Neutrophil (primary cell): ENCODE results near the gene FBXO9.

Experiments
- H3K27ac ChIP-seq: fragments of 200-600 bp; sonication (generic); 2 replicates; pipeline ENCODE4 v1.5.1; 2016; ENCODE audit warnings: mild to moderate bottlenecking, moderate library complexity
- H3K27me3 ChIP-seq: fragments of 200-600 bp; sonication (generic); 2 replicates; pipeline ENCODE4 v1.6.0; 2016; ENCODE audit warnings: mild to moderate bottlenecking
- H3K36me3 ChIP-seq: fragments of 200-600 bp; sonication (generic); 2 replicates; pipeline ENCODE4 v1.5.1; 2017
- H3K4me1 ChIP-seq, 2 experiments: fragments of 200-600 bp in 1 of 2; sonication (generic) in 1 of 2; 1 replicate in 1 of 2; 2 replicates in 1 of 2; pipeline versions ENCODE4 v1.5.1 to v1.6.1; 2013 to 2016; ENCODE audit warnings: low read depth in 1 of 2, low read length in 1 of 2, mild to moderate bottlenecking in 1 of 2, moderate library complexity in 1 of 2; ENCODE audit not compliant: control insufficient read depth in 1 of 2, insufficient read depth in 1 of 2
- H3K4me3 ChIP-seq, 2 experiments: fragments of 200-600 bp in 1 of 2; sonication (generic) in 1 of 2; 1 replicate in 1 of 2; 2 replicates in 1 of 2; pipeline ENCODE4 v1.5.1; 2013 to 2016; ENCODE audit warnings: low read depth in 1 of 2, low read length in 1 of 2, mild to moderate bottlenecking in 1 of 2, moderate library complexity in 1 of 2
- H3K9me3 ChIP-seq: fragments of 200-600 bp; sonication (generic); 2 replicates; pipeline ENCODE4 v1.5.1; 2016
- TF ChIP-seq, protein P1 (sequence below): fragments of 200-600 bp; sonication (generic); IDR thresholded peaks from 2 replicates; pipeline ENCODE4 v1.5.1; 2016; ENCODE audit warnings: antibody characterized with exemption

Gene FBXO9

GRCh38 chr6:53103993-53104675 lies 38.9 kb downstream of the FBXO9 start:
- Histone ChIP-seq H3K27ac (no peak overlapping the region), H3K36me3 (peaks cover 80% of the 10 kb centered on the region), H3K9me3 (no peaks in the 10 kb centered on the region), H3K4me3 (no peak overlapping the region), H3K27me3 (no peaks in the 10 kb centered on the region), H3K4me1 (no peaks in the 10 kb centered on the region)
- TF ChIP-seq, protein P1, sequence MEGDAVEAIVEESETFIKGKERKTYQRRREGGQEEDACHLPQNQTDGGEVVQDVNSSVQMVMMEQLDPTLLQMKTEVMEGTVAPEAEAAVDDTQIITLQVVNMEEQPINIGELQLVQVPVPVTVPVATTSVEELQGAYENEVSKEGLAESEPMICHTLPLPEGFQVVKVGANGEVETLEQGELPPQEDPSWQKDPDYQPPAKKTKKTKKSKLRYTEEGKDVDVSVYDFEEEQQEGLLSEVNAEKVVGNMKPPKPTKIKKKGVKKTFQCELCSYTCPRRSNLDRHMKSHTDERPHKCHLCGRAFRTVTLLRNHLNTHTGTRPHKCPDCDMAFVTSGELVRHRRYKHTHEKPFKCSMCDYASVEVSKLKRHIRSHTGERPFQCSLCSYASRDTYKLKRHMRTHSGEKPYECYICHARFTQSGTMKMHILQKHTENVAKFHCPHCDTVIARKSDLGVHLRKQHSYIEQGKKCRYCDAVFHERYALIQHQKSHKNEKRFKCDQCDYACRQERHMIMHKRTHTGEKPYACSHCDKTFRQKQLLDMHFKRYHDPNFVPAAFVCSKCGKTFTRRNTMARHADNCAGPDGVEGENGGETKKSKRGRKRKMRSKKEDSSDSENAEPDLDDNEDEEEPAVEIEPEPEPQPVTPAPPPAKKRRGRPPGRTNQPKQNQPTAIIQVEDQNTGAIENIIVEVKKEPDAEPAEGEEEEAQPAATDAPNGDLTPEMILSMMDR = no peak

DNA sequence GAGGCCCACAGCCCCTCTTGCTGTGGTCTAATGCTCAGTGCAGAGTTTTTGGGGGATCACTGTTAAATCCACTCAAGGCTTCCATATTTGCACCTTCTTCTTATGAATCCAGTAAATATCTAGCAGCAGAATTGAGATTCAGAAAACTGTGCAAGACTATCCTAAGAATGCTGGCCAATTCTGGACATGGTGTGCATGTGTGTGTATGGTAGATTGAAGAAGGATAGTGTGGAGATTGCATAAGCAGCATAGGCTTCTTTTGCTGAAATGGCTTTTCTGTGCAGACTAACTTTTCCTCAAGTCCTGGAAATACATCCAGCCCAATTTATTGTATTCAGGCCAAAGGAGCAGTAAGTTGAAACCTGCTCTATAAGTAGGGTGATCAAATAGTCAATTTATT lies 39.7 kb downstream of the FBXO9 start:
- TF ChIP-seq, protein P1 = no peak
- H3K4me3 ChIP-seq = no peak overlapping the region
- no peaks in the 10 kb centered on the region for H3K27me3 ChIP-seq
- H3K9me3 ChIP-seq = no peaks in the 10 kb centered on the region
- H3K36me3 ChIP-seq = peaks cover 79% of the 10 kb centered on the region
- no peaks in the 10 kb centered on the region for H3K4me1 ChIP-seq
- no peak overlapping the region for H3K27ac ChIP-seq

DNA sequence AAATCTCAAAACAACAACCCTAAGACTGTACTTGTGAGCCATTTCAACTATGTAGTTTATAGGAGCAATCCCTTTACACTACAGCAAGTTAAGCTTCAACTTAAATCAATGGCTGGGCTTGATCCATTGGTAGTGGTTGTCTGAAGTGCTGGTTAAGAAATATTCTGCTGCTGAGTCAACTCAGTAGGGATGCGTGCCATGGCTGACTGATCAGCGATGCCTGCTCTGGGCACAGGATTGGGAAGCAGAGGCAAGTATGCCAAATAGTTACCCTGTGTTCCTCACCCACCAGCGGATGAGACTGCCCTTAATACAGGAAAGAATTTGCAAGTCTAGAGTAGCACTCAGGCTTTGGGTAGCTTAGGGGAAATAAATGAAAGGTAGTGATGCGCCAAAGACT lies 41.9 kb downstream of the FBXO9 start:
- Histone ChIP-seq H3K27me3 (no peaks in the 10 kb centered on the region), H3K27ac (no peak overlapping the region), H3K4me3 (no peak overlapping the region), H3K36me3 (peaks cover 57% of the 10 kb centered on the region), H3K4me1 (no peaks in the 10 kb centered on the region), H3K9me3 (no peaks in the 10 kb centered on the region)
- TF ChIP-seq, protein P1 = no peak

DNA sequence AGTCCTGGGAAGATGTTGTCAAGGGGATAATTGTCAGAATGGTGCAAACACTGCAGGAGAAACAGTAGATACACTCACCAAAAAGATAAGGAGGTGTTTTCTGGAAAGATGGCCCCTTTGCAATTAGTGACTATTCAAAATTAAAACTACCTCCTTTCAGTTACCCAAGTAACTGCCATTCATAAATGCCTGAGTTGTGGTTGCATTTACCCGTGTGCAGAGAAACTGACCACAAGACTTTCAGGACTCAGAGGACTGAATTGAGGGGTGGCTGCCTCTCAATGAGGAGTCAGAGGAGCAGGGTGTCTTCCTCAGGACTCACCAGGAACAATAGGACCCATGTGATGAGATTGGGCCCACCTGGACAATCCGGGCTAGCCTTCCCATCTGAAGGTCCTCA lies 44.4 kb downstream of the FBXO9 start:
- H3K36me3 ChIP-seq = peaks cover 34% of the 10 kb centered on the region
- no peaks in the 10 kb centered on the region for H3K4me1 ChIP-seq
- H3K27ac ChIP-seq = no peak overlapping the region
- H3K4me3 ChIP-seq = no peak overlapping the region
- TF ChIP-seq, protein P1 = no peak
- H3K9me3 ChIP-seq = no peaks in the 10 kb centered on the region
- no peaks in the 10 kb centered on the region for H3K27me3 ChIP-seq

DNA sequence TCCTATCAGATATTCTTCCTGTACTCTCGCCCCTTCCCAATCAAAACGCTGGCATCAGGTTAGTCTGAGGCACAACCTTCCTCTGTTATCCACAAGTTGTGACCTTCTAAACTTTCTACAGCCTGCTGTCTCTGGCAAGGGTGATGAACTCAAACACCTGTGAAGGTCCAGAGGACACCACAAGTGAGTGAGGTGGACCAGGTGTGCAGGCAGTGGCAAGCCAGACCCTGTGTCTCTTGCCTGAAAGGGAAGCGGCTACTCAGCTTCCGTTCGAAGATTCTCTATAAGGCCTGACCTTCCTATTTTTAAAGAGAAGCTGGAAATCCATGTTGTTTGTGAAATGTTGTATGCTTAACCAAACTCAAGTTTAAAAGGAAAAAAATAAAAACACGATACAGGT lies 46.7 kb downstream of the FBXO9 start:
- Histone ChIP-seq H3K9me3 (no peaks in the 10 kb centered on the region), H3K4me3 (no peak overlapping the region), H3K27me3 (no peaks in the 10 kb centered on the region), H3K27ac (no peak overlapping the region), H3K36me3 (peaks cover 14% of the 10 kb centered on the region), H3K4me1 (no peaks in the 10 kb centered on the region)
- TF ChIP-seq, protein P1 = no peak
